K562 (cell line): ENCODE results near the gene FPR1. TPM values are rescaled to one million over a fixed set of nuclear protein-coding genes. Genes with fewer than 3 reads are reported as not detected.

Experiments
- CBFB ChIP-seq: sonication (generic); formaldehyde crosslinking; IDR thresholded peaks from 2 replicates; pipeline ENCODE4 v1.4.0; 2020; ENCODE audit warnings: mild to moderate bottlenecking, missing genetic modification reagents
- E2F3 ChIP-seq: fragments of 250-450 bp; sonication (Bioruptor Pico); IDR thresholded peaks from 2 replicates; pipeline ENCODE4 v1.4.0; 2020; ENCODE audit warnings: mild to moderate bottlenecking
- FOXJ2 ChIP-seq: fragments of 200-800 bp; sonication (Bioruptor generic); IDR thresholded peaks from 2 replicates; pipeline ENCODE4 v1.6.1; 2016; ENCODE audit warnings: missing genetic modification characterization, missing compliant biosample characterization
- FOXK2 ChIP-seq, 2 experiments: fragments of 450-650 bp; IDR thresholded peaks in 1 of 2; conservative IDR thresholded peaks in 1 of 2; 2 replicates each; pipeline ENCODE4 v1.6.1; 2016; ENCODE audit warnings: low read depth in 2 of 2, mild to moderate bottlenecking in 1 of 2
- HMG20B ChIP-seq: fragments of 250-450 bp; sonication (Bioruptor Pico); IDR thresholded peaks from 2 replicates; pipeline ENCODE4 v1.5.0; 2021; ENCODE audit warnings: mild to moderate bottlenecking
- KHSRP ChIP-seq: fragments of 450-650 bp; IDR thresholded peaks from 2 replicates; pipeline ENCODE4 v1.6.1; 2017
- KLF1 ChIP-seq: fragments of 450-650 bp; IDR thresholded peaks from 2 replicates; pipeline ENCODE4 v1.6.1; 2016; ENCODE audit warnings: missing genetic modification characterization, missing compliant biosample characterization
- MAFG ChIP-seq: fragments of 450-650 bp; conservative IDR thresholded peaks from 2 replicates; pipeline ENCODE4 v1.6.1; 2016; ENCODE audit warnings: missing genetic modification characterization, missing compliant biosample characterization
- SRF ChIP-seq, 2 experiments: fragments of 250-450, 450-650 bp in 1 of 2; sonication (Bioruptor Pico) in 1 of 2; sonication (generic) in 1 of 2; formaldehyde crosslinking; IDR thresholded peaks; 2 replicates each; pipeline versions ENCODE4 v1.5.0 to v1.5.1; 2020 to 2022; ENCODE audit warnings: mild to moderate bottlenecking in 1 of 2, missing genetic modification reagents in 1 of 2
- ZC3H11A ChIP-seq: IDR thresholded peaks from 2 replicates; pipeline ENCODE4 v1.6.1; 2012; ENCODE audit warnings: low read depth, low read length, improper control_type of control experiment
- ZNF277 ChIP-seq: fragments of 250-450 bp; sonication (Bioruptor Pico); IDR thresholded peaks from 2 replicates; pipeline ENCODE4 v1.8.0; 2022; ENCODE audit warnings: inconsistent platforms, mild to moderate bottlenecking, moderate library complexity, borderline replicate concordance
- ZNF561 ChIP-seq: fragments of 450-650 bp; formaldehyde crosslinking; conservative IDR thresholded peaks from 2 replicates; pipeline ENCODE4 v1.4.0; 2020; ENCODE audit warnings: mild to moderate bottlenecking, moderate library complexity
- polyA plus RNA-seq, 8 experiments: library from polyadenylated mRNA; depleted of rRNA in 4 of 8; stranded (reverse) in 5 of 8; unstranded in 3 of 8; fragments of >200 nt; fragmentation: Nextera tagmentation in 2 of 8; fragmentation: Illumina TruSeq in 1 of 8; extraction: Ambion mirVana in 2 of 8; extraction: Trizol in 1 of 8; gene quantifications; 2 replicates each; pipeline versions ENCODE4 v1.2.1 to v1.2.3, GENCODE V29; 2011 to 2014; ENCODE audit warnings: inconsistent platforms in 1 of 8, missing spikeins in 1 of 8
- total RNA-seq, 7 experiments: library from RNA; depleted of rRNA in 6 of 7; stranded (reverse); fragments of >200 nt in 6 of 7; fragmentation: Illumina TruSeq in 2 of 7; extraction: Trizol in 2 of 7; gene quantifications; 2 replicates each; pipeline versions ENCODE4 v1.2.1 to v1.2.3, GENCODE V29; 2011 to 2021; ENCODE audit warnings: low replicate concordance in 1 of 7
- TF ChIP-seq, protein P1 (sequence below): fragments of 200-600 bp; sonication (generic); IDR thresholded peaks from one replicate; pipeline ENCODE4 v1.6.1; 2012; ENCODE audit warnings: mild to moderate bottlenecking, low read depth, low read length, inconsistent platforms
- TF ChIP-seq, protein P2 (sequence below): fragments of 450-650 bp; formaldehyde crosslinking; IDR thresholded peaks from 2 replicates; pipeline ENCODE4 v1.4.0; 2020; ENCODE audit warnings: mild to moderate bottlenecking, moderate library complexity

The FPR1 gene
- total and polyA plus RNA-seq, 9 of the 15 experiments (the other 6 are each of a cell fraction or from before 2014, with no cell fraction given) = 0.06 to 0.25 (median 0.14) TPM; not detected in 4

GRCh38 chr19:51784922-51785690, 33.4 kb upstream of the FPR1 start (continued):
- TF ChIP-seq, protein P1, sequence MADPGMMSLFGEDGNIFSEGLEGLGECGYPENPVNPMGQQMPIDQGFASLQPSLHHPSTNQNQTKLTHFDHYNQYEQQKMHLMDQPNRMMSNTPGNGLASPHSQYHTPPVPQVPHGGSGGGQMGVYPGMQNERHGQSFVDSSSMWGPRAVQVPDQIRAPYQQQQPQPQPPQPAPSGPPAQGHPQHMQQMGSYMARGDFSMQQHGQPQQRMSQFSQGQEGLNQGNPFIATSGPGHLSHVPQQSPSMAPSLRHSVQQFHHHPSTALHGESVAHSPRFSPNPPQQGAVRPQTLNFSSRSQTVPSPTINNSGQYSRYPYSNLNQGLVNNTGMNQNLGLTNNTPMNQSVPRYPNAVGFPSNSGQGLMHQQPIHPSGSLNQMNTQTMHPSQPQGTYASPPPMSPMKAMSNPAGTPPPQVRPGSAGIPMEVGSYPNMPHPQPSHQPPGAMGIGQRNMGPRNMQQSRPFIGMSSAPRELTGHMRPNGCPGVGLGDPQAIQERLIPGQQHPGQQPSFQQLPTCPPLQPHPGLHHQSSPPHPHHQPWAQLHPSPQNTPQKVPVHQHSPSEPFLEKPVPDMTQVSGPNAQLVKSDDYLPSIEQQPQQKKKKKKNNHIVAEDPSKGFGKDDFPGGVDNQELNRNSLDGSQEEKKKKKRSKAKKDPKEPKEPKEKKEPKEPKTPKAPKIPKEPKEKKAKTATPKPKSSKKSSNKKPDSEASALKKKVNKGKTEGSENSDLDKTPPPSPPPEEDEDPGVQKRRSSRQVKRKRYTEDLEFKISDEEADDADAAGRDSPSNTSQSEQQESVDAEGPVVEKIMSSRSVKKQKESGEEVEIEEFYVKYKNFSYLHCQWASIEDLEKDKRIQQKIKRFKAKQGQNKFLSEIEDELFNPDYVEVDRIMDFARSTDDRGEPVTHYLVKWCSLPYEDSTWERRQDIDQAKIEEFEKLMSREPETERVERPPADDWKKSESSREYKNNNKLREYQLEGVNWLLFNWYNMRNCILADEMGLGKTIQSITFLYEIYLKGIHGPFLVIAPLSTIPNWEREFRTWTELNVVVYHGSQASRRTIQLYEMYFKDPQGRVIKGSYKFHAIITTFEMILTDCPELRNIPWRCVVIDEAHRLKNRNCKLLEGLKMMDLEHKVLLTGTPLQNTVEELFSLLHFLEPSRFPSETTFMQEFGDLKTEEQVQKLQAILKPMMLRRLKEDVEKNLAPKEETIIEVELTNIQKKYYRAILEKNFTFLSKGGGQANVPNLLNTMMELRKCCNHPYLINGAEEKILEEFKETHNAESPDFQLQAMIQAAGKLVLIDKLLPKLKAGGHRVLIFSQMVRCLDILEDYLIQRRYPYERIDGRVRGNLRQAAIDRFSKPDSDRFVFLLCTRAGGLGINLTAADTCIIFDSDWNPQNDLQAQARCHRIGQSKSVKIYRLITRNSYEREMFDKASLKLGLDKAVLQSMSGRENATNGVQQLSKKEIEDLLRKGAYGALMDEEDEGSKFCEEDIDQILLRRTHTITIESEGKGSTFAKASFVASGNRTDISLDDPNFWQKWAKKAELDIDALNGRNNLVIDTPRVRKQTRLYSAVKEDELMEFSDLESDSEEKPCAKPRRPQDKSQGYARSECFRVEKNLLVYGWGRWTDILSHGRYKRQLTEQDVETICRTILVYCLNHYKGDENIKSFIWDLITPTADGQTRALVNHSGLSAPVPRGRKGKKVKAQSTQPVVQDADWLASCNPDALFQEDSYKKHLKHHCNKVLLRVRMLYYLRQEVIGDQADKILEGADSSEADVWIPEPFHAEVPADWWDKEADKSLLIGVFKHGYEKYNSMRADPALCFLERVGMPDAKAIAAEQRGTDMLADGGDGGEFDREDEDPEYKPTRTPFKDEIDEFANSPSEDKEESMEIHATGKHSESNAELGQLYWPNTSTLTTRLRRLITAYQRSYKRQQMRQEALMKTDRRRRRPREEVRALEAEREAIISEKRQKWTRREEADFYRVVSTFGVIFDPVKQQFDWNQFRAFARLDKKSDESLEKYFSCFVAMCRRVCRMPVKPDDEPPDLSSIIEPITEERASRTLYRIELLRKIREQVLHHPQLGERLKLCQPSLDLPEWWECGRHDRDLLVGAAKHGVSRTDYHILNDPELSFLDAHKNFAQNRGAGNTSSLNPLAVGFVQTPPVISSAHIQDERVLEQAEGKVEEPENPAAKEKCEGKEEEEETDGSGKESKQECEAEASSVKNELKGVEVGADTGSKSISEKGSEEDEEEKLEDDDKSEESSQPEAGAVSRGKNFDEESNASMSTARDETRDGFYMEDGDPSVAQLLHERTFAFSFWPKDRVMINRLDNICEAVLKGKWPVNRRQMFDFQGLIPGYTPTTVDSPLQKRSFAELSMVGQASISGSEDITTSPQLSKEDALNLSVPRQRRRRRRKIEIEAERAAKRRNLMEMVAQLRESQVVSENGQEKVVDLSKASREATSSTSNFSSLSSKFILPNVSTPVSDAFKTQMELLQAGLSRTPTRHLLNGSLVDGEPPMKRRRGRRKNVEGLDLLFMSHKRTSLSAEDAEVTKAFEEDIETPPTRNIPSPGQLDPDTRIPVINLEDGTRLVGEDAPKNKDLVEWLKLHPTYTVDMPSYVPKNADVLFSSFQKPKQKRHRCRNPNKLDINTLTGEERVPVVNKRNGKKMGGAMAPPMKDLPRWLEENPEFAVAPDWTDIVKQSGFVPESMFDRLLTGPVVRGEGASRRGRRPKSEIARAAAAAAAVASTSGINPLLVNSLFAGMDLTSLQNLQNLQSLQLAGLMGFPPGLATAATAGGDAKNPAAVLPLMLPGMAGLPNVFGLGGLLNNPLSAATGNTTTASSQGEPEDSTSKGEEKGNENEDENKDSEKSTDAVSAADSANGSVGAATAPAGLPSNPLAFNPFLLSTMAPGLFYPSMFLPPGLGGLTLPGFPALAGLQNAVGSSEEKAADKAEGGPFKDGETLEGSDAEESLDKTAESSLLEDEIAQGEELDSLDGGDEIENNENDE = no peak
- TF ChIP-seq, protein P2, sequence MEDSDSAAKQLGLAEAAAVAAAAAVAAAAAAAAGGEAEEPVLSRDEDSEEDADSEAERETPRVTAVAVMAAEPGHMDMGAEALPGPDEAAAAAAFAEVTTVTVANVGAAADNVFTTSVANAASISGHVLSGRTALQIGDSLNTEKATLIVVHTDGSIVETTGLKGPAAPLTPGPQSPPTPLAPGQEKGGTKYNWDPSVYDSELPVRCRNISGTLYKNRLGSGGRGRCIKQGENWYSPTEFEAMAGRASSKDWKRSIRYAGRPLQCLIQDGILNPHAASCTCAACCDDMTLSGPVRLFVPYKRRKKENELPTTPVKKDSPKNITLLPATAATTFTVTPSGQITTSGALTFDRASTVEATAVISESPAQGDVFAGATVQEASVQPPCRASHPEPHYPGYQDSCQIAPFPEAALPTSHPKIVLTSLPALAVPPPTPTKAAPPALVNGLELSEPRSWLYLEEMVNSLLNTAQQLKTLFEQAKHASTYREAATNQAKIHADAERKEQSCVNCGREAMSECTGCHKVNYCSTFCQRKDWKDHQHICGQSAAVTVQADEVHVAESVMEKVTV (CRISPR knock-in tag) = no peak
- TF ChIP-seq ZNF561 (no peak), KLF1 (tag) (peak; percentile 37; the same call in 1 of the 2 replicates), MAFG (tag) (no peak), E2F3 (CRISPR knock-in tag) (no peak), CBFB (CRISPR knock-in tag) (no peak), FOXK2 (conservative IDR thresholded peaks at IDR 0.05 in 1 of 2, IDR thresholded peaks at IDR 0.05 in 1 of 2; ENCODE audit: low read depth in 2 of 2) (no peak), FOXJ2 (tag) (0 out of 2 replicates have a peak, but pooled peaks have one; percentile 35), SRF (CRISPR knock-in tag; IDR thresholded peaks at IDR 0.05) (no peak), KHSRP (no peak), ZNF277 (CRISPR knock-in tag) (no peak), HMG20B (CRISPR knock-in tag) (no peak), ZC3H11A (no peak)
